Stimulated activated CD4-positive, alpha-beta T cell treated with anti-CD3 and anti-CD28 coated beads, Interleukin-2, amount 100 ng/mL, for 24 hours (primary cell): Measurements from ENCODE around the gene CDH23.

Experiments
- DNase-seq, 2 donors: peaks; one replicate each; pipeline ENCODE4 v3.0.0-alpha.2; 2020

The CDH23 gene

GRCh38 chr10:71715026-71715425 lies 318.3 kb downstream of the CDH23 start:
- DNase-seq = no peak

- no peak for DNase-seq
Measured at GRCh38 chr10:71715860-71716259, 319.1 kb downstream of the CDH23 start.

DNA sequence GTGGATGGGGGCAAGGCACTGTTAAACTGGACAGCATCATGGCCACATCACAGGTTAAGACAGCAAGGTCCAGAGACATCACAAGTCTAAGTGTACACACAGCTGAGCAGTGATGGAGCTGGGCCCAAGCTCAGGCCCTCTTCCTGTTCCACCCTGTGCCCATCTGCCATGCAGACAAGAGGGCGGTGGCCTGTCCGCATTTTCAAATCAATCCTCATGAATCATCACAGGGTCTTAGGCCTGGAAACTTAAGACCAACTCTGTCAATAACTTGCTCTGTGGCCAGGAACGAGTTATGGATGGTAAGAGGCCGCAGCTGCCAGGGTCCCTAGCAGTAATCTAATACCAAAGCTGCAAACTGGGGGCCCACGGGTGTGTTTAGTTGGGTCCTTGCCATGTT lies 319.7 kb downstream of the CDH23 start:
- no peak for DNase-seq

DNA sequence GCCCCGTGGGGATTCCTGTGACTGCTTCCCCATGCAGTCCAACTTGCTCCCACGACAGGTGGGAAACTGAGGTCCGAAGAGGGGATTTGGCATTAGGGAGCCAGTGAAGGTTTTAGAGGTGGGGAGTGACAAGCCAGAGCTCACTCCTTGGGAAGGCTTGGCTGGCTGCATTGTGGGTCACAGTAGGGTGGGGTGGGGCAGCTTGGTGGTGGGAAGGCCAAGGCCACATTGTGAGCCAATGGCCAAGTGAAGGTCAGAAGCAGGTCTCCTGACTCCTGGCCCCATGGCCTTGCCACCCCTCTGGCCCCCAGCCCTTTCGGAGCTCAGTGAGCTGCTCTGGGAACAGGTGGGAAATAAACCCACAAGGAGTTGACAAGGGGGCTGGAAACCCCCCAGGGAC lies 320.3 kb downstream of the CDH23 start:
- DNase-seq = no peak

DNA sequence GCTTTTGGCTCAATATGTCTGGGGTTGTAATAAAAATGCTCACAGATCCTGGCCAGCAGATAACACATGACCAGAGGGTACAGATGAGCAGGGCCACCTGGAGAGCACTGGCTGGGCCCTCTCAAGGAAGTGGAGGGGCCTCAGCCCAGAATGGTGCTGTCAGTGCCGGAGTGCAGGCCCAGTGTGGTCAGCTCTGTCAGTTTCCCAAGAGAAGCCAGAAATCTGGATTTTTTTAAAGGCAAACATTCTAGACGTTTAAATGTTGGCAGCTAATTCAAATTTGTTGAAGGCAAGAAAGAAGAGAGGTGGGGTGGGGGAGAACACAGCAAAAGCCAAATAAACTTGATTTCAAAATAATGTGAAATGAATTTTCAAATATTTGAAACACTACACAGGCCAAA lies 320.8 kb downstream of the CDH23 start:
- DNase-seq = no peak

- no peak for DNase-seq
Measured at GRCh38 chr10:71718165-71718698, 321.5 kb downstream of the CDH23 start.

- DNase-seq = no peak
Measured at GRCh38 chr10:71719042-71719441, 322.3 kb downstream of the CDH23 start.

DNA sequence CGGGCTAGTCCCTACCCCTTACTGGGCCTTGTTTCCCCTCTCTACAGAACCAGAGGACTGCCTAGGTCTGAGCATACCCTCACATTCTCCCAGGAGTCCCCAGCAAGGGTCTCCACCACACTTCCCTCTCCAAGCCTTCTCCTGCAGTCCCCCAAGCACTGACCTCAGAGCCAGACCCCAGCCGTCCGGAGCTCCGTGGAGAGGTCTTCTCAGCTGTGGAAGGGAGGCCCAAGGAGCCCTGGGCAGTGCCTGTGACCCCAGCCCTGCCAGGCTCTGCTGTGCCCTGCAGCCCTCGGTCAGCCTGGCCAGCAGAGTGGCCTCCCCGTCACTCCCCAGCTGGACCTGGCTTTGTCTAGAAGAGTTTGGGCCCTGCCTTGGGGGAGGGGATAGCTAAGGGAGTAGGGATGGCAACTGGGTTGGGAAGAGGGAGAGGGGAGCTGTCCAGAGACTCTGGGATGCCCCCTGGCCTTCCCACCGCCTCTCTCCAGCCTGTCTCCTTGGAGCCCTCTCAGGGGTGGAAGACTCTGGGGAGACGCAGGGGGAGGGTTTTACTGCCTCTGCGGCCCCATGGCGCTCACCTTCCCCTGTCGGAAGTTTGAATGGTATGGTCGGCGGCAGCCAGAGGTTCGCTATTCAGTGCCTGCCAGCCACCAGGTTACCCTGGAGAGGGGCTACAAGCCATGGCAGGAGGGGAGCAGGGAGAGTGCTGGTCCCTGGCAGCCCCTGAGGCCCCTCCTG lies 322.9 kb downstream of the CDH23 start, which contains the start of gene C10orf105:
C10orf105 (minus strand) TSS at position 315 of the 738 bp plus-strand sequence. CDS start 3,441 bp downstream, outside the sequence.
- no peak for DNase-seq

GRCh38 chr10:71720288-71720687 lies 323.6 kb downstream of the CDH23 start:
- no peak for DNase-seq

- DNase-seq = no peak
Measured at GRCh38 chr10:71721313-71721712, 324.6 kb downstream of the CDH23 start.

DNA sequence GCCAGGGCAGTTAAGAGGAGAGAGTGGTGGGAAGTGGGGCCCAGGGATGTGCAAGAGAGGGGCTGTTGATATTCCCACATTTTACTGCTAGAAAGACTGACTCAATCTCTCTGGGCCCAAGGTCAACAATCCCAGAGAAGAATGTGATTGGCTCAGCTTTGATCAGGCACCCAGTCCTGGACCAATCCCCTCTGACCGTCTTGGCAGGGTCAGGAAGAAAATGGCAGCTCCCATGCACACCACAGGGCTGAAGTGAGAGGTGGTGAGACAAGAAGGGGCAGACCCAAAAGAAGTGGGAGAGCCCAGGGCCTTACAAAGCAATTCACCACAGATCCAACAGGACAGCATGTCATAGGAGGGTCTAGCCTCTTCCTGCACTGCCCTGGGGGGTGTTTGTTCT lies 326.1 kb downstream of the CDH23 start:
- no peak for DNase-seq

DNA sequence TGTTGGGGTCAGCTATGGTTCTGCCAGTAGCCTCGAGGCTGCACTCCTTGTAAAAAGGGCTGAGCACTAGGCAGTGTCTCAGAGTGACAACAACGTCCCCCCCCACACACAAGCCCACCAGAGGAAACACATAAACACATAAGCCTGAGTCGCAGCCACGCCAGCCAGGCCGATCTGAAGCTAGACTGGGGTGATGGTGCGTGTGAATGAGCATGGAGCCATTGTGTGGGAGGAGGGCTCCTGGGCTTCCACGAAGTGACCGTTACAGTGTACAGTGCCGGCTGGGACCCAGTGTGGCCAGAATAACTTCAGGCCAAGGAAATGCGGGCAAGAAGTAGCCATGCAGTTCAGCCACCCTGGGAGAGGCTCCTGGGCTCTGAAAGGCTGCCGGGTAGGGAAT lies 326.6 kb downstream of the CDH23 start:
- no peak for DNase-seq

GRCh38 chr10:71724539-71724938 lies 327.8 kb downstream of the CDH23 start:
- no peak for DNase-seq

DNA sequence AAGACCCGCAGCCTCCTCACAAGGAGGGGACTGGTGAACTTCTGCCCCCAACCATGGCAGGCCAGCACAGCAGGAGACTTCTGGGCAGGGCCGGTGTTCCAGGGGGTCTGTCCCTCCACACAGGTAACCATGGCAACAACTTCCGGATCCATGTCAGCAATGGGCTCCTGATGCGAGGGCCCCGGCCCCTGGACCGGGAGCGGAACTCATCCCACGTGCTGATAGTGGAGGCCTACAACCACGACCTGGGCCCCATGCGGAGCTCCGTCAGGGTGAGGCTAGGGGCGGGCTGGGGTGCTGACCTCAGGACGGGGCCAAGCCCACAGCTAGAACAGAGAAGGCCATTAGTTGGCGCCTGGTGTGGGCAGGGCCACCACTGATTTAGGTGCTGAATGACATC lies 328.5 kb downstream of the CDH23 start:
- DNase-seq = no peak

GRCh38 chr10:71725998-71726579 lies 329.4 kb downstream of the CDH23 start:
- DNase-seq = peak; percentile 83 to 84

DNA sequence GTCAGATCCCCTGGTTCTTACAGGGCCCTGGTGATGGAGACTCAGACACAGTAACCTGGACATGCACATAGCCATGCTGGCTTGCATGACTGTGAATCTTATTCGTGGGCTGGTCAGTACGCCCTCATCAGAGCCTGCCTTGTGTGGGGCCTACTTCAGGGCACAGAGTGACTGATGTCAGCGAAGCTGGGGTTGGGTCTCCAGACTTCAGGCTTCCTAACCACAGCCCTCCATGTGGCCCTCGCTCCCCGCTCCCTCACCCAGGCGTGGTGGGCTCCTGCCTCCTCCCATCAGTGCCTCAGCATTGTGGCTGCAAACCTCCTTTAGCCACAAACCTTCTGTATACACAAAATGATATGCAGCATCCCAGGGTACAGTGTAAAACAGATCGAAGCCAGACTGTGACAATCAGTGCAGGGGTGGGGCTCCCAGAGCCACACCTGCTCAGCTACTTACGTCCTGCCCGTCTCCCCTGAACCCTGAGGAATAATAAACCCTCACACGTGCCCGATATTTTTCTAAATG lies 329.9 kb downstream of the CDH23 start:
- peak; percentile 64 to 68 for DNase-seq

GRCh38 chr10:71727105-71727737 lies 330.5 kb downstream of the CDH23 start:
- peak; percentile 69 to 72 for DNase-seq

DNA sequence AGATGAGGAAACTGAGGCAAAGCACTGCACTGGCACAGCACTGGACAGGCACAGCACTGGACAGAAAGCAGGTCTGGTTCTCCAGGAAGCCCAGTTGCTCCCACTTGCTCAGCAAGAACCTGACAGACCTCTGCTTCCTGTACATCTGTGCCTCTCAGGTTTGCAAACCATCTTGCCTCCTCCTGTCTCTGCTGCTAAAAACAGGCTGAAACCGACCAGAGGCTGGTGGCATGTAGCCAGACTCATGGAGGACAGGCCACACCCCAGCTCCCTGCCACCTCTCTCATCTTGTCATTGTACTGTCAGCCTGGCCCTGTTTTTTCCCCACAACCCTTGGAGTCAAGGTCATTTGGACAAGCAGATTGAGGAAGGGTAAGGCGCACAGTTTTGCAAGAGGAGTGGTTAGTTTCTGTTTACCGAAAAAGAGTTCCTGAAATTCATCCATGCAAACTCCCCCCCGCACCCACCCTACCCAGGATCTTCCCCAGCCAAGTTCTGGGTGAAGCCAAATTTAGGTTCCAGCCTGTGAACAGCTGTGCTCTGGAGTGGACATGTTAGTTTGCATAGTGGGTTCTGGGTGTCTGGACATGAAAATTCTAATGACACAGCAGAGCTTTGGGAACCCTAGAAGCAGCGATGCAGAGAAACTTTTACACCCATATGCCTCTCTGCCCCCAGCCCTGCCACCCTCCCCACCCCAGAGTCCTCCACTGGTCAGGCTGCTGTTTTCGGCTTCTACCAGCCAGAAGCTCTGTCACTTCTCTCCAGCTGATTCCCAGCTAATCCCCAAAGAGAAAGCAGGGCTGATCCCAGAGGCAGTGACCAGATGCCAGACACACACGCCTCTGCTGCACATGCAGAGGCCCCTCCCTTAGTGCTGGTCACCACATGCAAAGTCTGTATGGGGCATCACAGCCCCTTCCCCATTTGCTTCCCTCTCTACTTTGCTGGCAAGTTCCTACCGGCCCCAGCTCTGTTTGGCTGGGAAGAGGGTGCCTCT lies 331.3 kb downstream of the CDH23 start:
- peak; percentile 59 to 62 for DNase-seq

DNA sequence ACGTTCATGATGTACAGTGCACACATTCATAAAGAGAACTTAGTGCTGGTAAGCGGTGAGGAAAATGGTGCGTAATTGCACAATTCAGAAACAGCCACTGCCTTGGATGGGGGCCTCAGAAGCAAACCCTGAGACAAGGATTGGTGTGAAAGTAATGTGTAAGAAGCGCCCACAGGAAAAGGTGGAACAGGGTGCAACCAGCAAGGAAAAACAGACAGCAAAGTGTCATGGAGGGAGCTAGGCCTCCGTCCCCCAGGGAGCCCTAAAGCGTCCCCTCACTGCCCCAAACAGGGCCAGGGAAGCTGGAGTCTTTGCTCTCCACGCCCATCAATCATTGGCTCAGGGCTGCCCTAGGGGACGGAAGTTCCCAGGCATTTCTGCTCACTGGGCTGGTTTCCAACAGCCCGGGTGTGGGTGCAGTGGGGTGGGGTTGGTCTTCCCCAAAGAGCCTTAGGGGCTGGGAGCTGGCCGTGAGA lies 332.5 kb downstream of the CDH23 start:
- no peak for DNase-seq

DNA sequence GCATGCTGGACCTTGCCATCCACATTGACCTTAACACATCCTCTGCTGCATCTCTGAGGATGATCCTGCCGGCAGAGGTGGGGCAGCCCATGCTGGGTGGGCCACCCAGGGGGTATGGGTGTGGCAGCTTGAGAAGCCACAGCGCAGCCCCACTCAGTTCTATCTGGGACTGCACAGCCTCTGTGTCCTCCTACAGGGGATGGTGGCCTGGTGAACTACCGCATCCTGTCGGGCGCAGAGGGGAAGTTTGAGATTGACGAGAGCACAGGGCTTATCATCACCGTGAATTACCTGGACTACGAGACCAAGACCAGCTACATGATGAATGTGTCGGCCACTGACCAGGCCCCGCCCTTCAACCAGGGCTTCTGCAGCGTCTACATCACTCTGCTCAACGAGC lies 335.1 kb downstream of the CDH23 start:
- DNase-seq = no peak

- DNase-seq = no peak
Measured at GRCh38 chr10:71734797-71735196, 338.1 kb downstream of the CDH23 start.
